Upper lobe of left lung (tissue), 4 donors: ENCODE results near the gene ABCF1.

Experiments used
- EP300 ChIP-seq, 4 donors: sonication (generic); formaldehyde crosslinking; IDR thresholded peaks; one replicate each; pipeline ENCODE4 v1.5.1; 2017; ENCODE audit warnings: antibody characterized with exemption in 4 of 4, control low read depth in 2 of 4
- POLR2AphosphoS5 ChIP-seq, 2 donors: sonication (generic); formaldehyde crosslinking; IDR thresholded peaks; one replicate each; pipeline ENCODE4 v1.5.1; 2017; ENCODE audit warnings: antibody characterized with exemption in 2 of 2
- TF ChIP-seq, protein P1 (sequence below), 6 experiments: fragments of 450-650 bp in 4 of 6; fragments of 200-600 bp in 2 of 6; sonication (generic) in 2 of 6; IDR thresholded peaks; one replicate each; pipeline ENCODE4 v1.5.1; 2016 to 2019; ENCODE audit warnings: antibody characterized with exemption in 6 of 6

- TF ChIP-seq EP300 (IDR thresholded peaks at IDR 0.05) (no peak), POLR2AphosphoS5 (IDR thresholded peaks at IDR 0.05) (no peak)
- TF ChIP-seq, protein P1, sequence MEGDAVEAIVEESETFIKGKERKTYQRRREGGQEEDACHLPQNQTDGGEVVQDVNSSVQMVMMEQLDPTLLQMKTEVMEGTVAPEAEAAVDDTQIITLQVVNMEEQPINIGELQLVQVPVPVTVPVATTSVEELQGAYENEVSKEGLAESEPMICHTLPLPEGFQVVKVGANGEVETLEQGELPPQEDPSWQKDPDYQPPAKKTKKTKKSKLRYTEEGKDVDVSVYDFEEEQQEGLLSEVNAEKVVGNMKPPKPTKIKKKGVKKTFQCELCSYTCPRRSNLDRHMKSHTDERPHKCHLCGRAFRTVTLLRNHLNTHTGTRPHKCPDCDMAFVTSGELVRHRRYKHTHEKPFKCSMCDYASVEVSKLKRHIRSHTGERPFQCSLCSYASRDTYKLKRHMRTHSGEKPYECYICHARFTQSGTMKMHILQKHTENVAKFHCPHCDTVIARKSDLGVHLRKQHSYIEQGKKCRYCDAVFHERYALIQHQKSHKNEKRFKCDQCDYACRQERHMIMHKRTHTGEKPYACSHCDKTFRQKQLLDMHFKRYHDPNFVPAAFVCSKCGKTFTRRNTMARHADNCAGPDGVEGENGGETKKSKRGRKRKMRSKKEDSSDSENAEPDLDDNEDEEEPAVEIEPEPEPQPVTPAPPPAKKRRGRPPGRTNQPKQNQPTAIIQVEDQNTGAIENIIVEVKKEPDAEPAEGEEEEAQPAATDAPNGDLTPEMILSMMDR (IDR thresholded peaks at IDR 0.05): no peak
Measured at GRCh38 chr6:30600451-30600961, 29.3 kb downstream of the ABCF1 start.
